Measurements from ENCODE around the gene PRR16.

Gene PRR16

GRCh38 chr5:120734033-120734432 lies 269.9 kb downstream of the PRR16 start:
- DNase-seq (ENCODE audit: low read depth, low spot score), result peak; percentile 9

DNA sequence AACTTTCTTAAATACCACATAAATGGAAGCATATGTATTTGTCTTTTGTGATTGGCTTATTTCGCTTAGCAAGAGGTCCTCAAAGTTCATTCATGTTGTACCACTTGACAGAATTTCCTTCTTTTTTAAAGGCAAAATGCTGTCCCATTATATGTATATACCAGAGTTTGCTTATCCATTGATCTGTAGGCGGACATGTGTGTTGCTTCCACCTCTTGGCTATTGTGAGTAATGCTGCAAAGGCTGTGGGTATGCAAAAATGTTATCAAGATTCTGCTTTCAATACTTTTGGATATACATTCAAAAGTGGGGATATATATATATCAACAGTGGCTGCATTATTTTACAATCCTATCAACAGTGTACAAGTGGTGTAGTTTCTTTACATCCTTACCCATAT lies 271.0 kb downstream of the PRR16 start:
- DNase-seq (ENCODE audit: low read depth, low spot score), result no peak
